ENCODE data around the gene C2orf78.
"Not testable (repeated sequence)": the region's sequence is repeated elsewhere in the genome, so short reads cannot be mapped to it uniquely, and the experiment has no call there.

C2orf78 gene, protein sequence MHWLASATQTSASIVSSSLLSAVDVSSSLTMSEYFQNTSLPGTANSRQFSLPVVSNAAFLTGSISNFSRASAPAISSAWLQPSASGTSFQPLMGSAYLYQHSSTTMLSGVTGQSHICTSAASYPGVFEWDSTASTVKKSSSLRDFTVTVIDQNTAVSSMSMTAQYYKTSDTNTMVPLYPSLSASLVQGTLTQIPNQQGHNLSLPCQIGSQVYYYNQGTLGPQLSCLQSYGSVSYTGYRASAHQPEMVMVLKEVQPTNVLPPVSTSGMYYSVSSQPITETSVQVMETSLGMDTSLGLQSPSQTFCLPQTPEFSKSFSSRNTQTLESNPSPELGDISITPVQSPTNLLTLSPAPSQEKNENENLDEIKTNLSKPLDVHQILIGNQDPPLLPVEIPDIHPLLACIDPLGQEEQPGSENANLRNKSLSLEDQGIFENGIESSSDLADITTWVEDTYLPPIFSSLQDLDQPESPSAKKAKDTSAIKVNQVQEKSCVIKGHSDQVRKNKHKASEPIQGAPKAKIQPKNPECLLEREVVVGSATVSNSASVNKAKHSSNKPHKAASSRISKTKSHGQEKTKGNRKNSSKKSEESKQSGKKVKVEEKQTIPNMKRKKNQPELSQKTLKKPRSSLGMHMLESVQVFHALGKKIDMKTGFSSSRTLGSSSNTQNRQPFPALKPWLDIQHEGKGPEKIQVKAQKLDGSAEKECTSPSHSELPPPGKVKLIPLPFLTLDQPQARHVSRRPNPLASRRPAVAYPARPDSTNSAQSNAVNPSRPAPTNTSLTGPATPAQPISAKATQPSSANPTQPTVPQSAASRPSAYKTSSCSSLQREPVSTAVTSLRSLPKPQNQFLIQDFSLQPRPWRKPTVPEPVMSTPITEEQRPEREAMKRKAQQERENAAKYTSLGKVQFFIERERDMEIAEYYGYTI

GRCh38 chr2:73783883-73784282 lies at the start of gene C2orf78:
Gene C2orf78 (plus strand): TSS chr2:73784183. CDS start chr2:73784310, 127 bp downstream.
- DNase-seq (ENCODE audit: low spot score): not testable (repeated sequence)

GRCh38 chr2:73736378-73736777 lies 47.6 kb upstream of the C2orf78 start:
- DNase-seq (ENCODE audit: low spot score): no peak
- TF ChIP-seq, protein P1, sequence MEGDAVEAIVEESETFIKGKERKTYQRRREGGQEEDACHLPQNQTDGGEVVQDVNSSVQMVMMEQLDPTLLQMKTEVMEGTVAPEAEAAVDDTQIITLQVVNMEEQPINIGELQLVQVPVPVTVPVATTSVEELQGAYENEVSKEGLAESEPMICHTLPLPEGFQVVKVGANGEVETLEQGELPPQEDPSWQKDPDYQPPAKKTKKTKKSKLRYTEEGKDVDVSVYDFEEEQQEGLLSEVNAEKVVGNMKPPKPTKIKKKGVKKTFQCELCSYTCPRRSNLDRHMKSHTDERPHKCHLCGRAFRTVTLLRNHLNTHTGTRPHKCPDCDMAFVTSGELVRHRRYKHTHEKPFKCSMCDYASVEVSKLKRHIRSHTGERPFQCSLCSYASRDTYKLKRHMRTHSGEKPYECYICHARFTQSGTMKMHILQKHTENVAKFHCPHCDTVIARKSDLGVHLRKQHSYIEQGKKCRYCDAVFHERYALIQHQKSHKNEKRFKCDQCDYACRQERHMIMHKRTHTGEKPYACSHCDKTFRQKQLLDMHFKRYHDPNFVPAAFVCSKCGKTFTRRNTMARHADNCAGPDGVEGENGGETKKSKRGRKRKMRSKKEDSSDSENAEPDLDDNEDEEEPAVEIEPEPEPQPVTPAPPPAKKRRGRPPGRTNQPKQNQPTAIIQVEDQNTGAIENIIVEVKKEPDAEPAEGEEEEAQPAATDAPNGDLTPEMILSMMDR (IDR thresholded peaks at IDR 0.05; ENCODE audit: extremely low read depth, missing control alignments): no peak

DNA sequence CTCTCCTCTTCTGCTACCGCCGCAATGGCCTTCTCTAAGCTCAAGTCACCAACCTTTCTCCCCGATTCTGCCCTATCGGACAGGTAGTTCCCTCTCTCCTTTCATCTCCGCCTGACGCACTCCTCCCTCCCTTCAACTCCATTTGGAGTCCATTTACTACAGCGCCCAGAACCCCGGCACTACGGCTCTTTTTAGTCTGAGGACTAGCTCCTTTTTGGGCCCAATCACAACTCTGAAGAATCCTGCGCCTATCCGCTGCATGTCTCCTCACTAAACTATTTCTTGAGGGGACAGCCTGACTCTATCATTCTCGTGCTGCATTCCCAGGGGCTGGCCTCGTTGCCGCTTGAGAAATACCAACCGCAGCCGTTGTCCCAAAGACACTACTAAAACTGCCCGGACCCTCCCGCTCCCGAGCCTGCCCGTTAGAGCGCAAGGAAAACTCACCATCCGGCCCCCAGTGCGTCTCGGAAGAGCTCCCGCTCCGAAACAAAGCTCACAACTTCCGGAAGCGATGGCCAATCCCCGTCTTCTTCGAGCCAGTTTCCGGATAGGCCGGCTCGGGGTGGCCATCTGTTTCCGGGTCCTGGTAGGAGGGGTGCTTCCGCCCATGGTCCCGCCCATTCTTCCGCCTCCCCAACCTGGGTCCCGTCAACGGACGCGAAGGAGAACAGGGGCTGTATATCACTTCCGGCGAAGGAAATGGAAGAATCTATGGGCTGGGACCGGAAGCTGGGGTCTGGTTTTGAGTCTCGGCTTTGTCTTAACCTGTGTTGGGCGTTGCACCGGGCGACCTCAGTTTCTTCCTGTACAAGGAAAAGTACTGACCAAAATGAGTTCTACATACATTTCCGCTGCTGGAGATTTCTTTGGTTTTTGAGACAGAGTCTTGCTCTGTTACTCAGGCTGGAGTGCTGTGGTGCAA lies 46.9 kb upstream of the C2orf78 start, which contains the start of gene TPRKB:
TPRKB (minus strand) TSS at position 491 of the 925 bp plus-strand sequence. CDS start 2,776 bp downstream, outside the sequence.
- TF ChIP-seq, protein P1 (IDR thresholded peaks at IDR 0.05; ENCODE audit: extremely low read depth, missing control alignments): no peak

GRCh38 chr2:73739101-73739500 lies 44.9 kb upstream of the C2orf78 start:
- no peak for DNase-seq (ENCODE audit: low spot score)
- TF ChIP-seq, protein P1 (IDR thresholded peaks at IDR 0.05; ENCODE audit: extremely low read depth, missing control alignments): no peak

More for the DNA sequence above, 46.9 kb upstream of the C2orf78 start, which contains the start of gene TPRKB:
- DNase-seq (ENCODE audit: low spot score): peak; percentile 95

- TF ChIP-seq, protein P1 (IDR thresholded peaks at IDR 0.05; ENCODE audit: extremely low read depth, missing control alignments): no peak
Observed at GRCh38 chr2:73740767-73741166, 43.2 kb upstream of the C2orf78 start.

GRCh38 chr2:73746015-73746876 lies 37.7 kb upstream of the C2orf78 start:
- no peak for DNase-seq (ENCODE audit: low spot score)
- TF ChIP-seq, protein P1 (IDR thresholded peaks at IDR 0.05; ENCODE audit: extremely low read depth, missing control alignments): no peak

More at GRCh38 chr2:73740767-73741166, 43.2 kb upstream of the C2orf78 start:
- no peak for DNase-seq (ENCODE audit: low spot score)

All from GM20000 (cell line).